KOPT-K1 (cell line): Measurements from ENCODE around the gene MSH4.
"Not testable (repeated sequence)": the region's sequence is repeated elsewhere in the genome, so short reads cannot be mapped to it uniquely, and the experiment has no call there.

Source experiments
- H3K27ac ChIP-seq: fragments of 200-600 bp; sonication (generic); 2 replicates; pipeline ENCODE4 v1.5.1; 2016; ENCODE audit warnings: antibody characterized with exemption, mild to moderate bottlenecking, low read depth, low read length; ENCODE audit not compliant: poor library complexity, severe bottlenecking
- H3K36me3 ChIP-seq: fragments of 200-600 bp; sonication (generic); 2 replicates; pipeline ENCODE4 v1.5.1; 2017; ENCODE audit warnings: antibody characterized with exemption, mild to moderate bottlenecking, low read length, moderate library complexity; ENCODE audit not compliant: insufficient read depth
- H3K9me3 ChIP-seq: fragments of 200-600 bp; sonication (generic); 2 replicates; pipeline ENCODE4 v1.5.1; 2017; ENCODE audit warnings: antibody characterized with exemption, low read length, mild to moderate bottlenecking; ENCODE audit not compliant: insufficient read depth, poor library complexity, severe bottlenecking

Gene MSH4

GRCh38 chr1:75786901-75787493, 9.7 kb upstream of the MSH4 start:
- Histone ChIP-seq H3K27ac (peak overlapping the region; percentile 96), H3K9me3 (no peaks in the 10 kb centered on the region), H3K36me3 (peaks cover 51% of the 10 kb centered on the region)

GRCh38 chr1:75787524-75787923, 9.2 kb upstream of the MSH4 start:
- Histone ChIP-seq H3K9me3 (no peaks in the 10 kb centered on the region), H3K27ac (peak overlapping the region; percentile 96), H3K36me3 (peaks cover 56% of the 10 kb centered on the region)

- no peaks in the 10 kb centered on the region for H3K9me3 ChIP-seq
- peaks cover 81% of the 10 kb centered on the region for H3K36me3 ChIP-seq
- H3K27ac ChIP-seq: no peak overlapping the region
Measured at GRCh38 chr1:75789988-75790387, 6.7 kb upstream of the MSH4 start.

GRCh38 chr1:75791022-75791421, 5.7 kb upstream of the MSH4 start:
- Histone ChIP-seq H3K9me3 (no peaks in the 10 kb centered on the region), H3K36me3 (peaks cover 91% of the 10 kb centered on the region), H3K27ac (peak overlapping the region; percentile 22)

GRCh38 chr1:75792091-75792490, 4.6 kb upstream of the MSH4 start:
- Histone ChIP-seq H3K36me3 (peaks cover 100% of the 10 kb centered on the region), H3K27ac (no peak overlapping the region), H3K9me3 (no peaks in the 10 kb centered on the region)

GRCh38 chr1:75794382-75794781, 2.3 kb upstream of the MSH4 start:
- peaks cover 97% of the 10 kb centered on the region for H3K36me3 ChIP-seq
- no peaks in the 10 kb centered on the region for H3K9me3 ChIP-seq
- H3K27ac ChIP-seq: no peak overlapping the region

- Histone ChIP-seq H3K9me3 (no peaks in the 10 kb centered on the region), H3K27ac (no peak overlapping the region), H3K36me3 (peaks cover 83% of the 10 kb centered on the region)
Measured at GRCh38 chr1:75795703-75796193, 934 bp upstream of the MSH4 start.

GRCh38 chr1:75797273-75797588, 549 bp downstream of the MSH4 start:
- peaks cover 69% of the 10 kb centered on the region for H3K36me3 ChIP-seq
- no peaks in the 10 kb centered on the region for H3K9me3 ChIP-seq
- no peak overlapping the region for H3K27ac ChIP-seq

GRCh38 chr1:75797606-75798216, 1.0 kb downstream of the MSH4 start:
- Histone ChIP-seq H3K9me3 (no peaks in the 10 kb centered on the region), H3K27ac (no peak overlapping the region), H3K36me3 (peaks cover 64% of the 10 kb centered on the region)

- not testable (repeated sequence) for H3K9me3 ChIP-seq, H3K27ac ChIP-seq
- peaks cover 26% of the 10 kb centered on the region for H3K36me3 ChIP-seq
Measured at GRCh38 chr1:75801480-75801879, 4.8 kb downstream of the MSH4 start.

- no peaks in the 10 kb centered on the region for H3K36me3 ChIP-seq
- no peaks in the 10 kb centered on the region for H3K9me3 ChIP-seq
- H3K27ac ChIP-seq: no peak overlapping the region
Measured at GRCh38 chr1:75808921-75809320, 12.2 kb downstream of the MSH4 start.

GRCh38 chr1:75810113-75810512, 13.4 kb downstream of the MSH4 start:
- H3K9me3 ChIP-seq, H3K27ac ChIP-seq, H3K36me3 ChIP-seq: not testable (repeated sequence)

- Histone ChIP-seq H3K9me3 (no peaks in the 10 kb centered on the region), H3K27ac (no peak overlapping the region), H3K36me3 (no peaks in the 10 kb centered on the region)
Measured at GRCh38 chr1:75811211-75811981, 14.7 kb downstream of the MSH4 start.

- Histone ChIP-seq H3K9me3 (no peaks in the 10 kb centered on the region), H3K36me3 (no peaks in the 10 kb centered on the region), H3K27ac (no peak overlapping the region)
Measured at GRCh38 chr1:75812065-75812464, 15.4 kb downstream of the MSH4 start.

GRCh38 chr1:75823596-75823995, 26.9 kb downstream of the MSH4 start:
- H3K9me3 ChIP-seq, H3K36me3 ChIP-seq, H3K27ac ChIP-seq: not testable (repeated sequence)
